OCI-LY3 (cell line): Measurements from ENCODE around the gene BANP.
"Not testable (repeated sequence)": the region's sequence is repeated elsewhere in the genome, so short reads cannot be mapped to it uniquely, and the experiment has no call there.

Experiments used
- H2AFZ ChIP-seq: fragments of 200-600, 300-600 bp; shearing (Covaris generic); 2 replicates; pipeline ENCODE4 v1.6.0; 2014; ENCODE audit warnings: antibody characterized with exemption, low read depth, low read length
- H3K27ac ChIP-seq: fragments of 200-600, 300-600 bp; sonication (generic); 2 replicates; pipeline ENCODE4 v1.5.1; 2014; ENCODE audit warnings: mild to moderate bottlenecking, low read length, moderate library complexity, mixed read lengths
- H3K27me3 ChIP-seq: fragments of 200-600, 300-600 bp; sonication (generic); 2 replicates; pipeline ENCODE4 v1.6.1; 2014; ENCODE audit warnings: low read depth, low read length, mixed read lengths
- H3K36me3 ChIP-seq: fragments of 200-600, 300-600 bp; sonication (generic); replicated peaks from 2 replicates; pipeline ENCODE3; 2014; ENCODE audit warnings: low read depth, low read length, mixed read lengths
- H3K4me1 ChIP-seq: fragments of 300-600, 200-600 bp; sonication (generic); 2 replicates; pipeline ENCODE4 v1.6.1; 2014; ENCODE audit warnings: low read length, mixed read lengths
- H3K4me2 ChIP-seq: fragments of 200-600, 300-600 bp; sonication (generic); 2 replicates; pipeline ENCODE4 v1.6.1; 2014; ENCODE audit warnings: low read length, mixed read lengths
- H3K4me3 ChIP-seq: fragments of 300-600, 200-600 bp; sonication (generic); 2 replicates; pipeline ENCODE4 v1.5.1; 2014; ENCODE audit warnings: antibody characterized with exemption, mild to moderate bottlenecking, low read length, moderate library complexity
- H3K79me2 ChIP-seq: fragments of 300-600, 200-600 bp; shearing (Covaris generic); 2 replicates; pipeline ENCODE4 v1.6.1; 2014; ENCODE audit warnings: mild to moderate bottlenecking, low read length, mixed read lengths
- H3K9ac ChIP-seq: fragments of 300-600, 200-600 bp; shearing (Covaris generic); 2 replicates; pipeline ENCODE4 v1.6.0; 2014; ENCODE audit warnings: mild to moderate bottlenecking, low read length, moderate library complexity
- H3K9me3 ChIP-seq: fragments of 200-600, 300-600 bp; shearing (Covaris generic); 2 replicates; pipeline ENCODE4 v1.6.1; 2014; ENCODE audit warnings: low read length, mixed read lengths; ENCODE audit not compliant: insufficient read depth
- H4K20me1 ChIP-seq: fragments of 200-600, 300-600 bp; sonication (generic); 2 replicates; pipeline ENCODE4 v1.6.1; 2016; ENCODE audit warnings: low read length, mixed read lengths; ENCODE audit not compliant: insufficient read depth
- CTCF ChIP-seq: fragments of 200-600, 300-600 bp; sonication (generic); IDR thresholded peaks from 2 replicates; pipeline ENCODE4 v1.5.1; 2014; ENCODE audit warnings: antibody characterized with exemption, low read length, low read depth
- EZH2phosphoT487 ChIP-seq: fragments of 200-600 bp; shearing (Covaris generic); IDR thresholded peaks from 2 replicates; pipeline ENCODE4 v1.6.1; 2018; ENCODE audit warnings: antibody characterized with exemption, mixed run types, low read depth

BANP gene

DNA sequence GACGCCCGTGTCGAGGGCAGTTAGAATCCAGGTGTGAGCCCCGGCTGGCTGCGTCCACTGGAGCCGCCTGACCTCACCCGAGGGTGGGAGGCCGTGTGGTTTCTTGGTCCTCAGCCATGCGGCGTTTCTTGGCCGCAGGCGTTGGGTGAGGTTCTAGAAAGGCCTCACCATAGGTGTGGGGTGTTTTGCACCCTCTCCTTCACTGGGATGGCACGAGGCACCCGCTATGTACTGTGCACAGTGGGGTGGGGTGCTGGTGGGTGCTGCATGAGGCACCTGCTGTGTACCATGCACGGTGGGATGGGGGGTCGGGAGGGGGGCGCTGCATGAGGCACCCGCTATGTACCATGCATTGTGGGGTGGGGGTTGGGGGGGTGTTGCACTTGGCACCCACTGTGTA, 169.6 kb downstream of the BANP start:
- no peak overlapping the region for H3K9ac ChIP-seq
- H4K20me1 ChIP-seq, result no peaks in the 10 kb centered on the region
- H3K27ac ChIP-seq, result no peak overlapping the region
- H3K79me2 ChIP-seq, result no peaks in the 10 kb centered on the region
- H3K4me2 ChIP-seq, result no peak overlapping the region
- no peaks in the 10 kb centered on the region for H3K27me3 ChIP-seq
- H3K4me1 ChIP-seq, result no peaks in the 10 kb centered on the region
- H3K4me3 ChIP-seq, result no peak overlapping the region
- TF ChIP-seq CTCF (no peak), EZH2phosphoT487 (no peak)
- no peaks in the 10 kb centered on the region for H3K36me3 ChIP-seq
- no peaks in the 10 kb centered on the region for H3K9me3 ChIP-seq
- H2AFZ ChIP-seq, result no peak overlapping the region

GRCh38 chr16:88121391-88121790, 170.2 kb downstream of the BANP start:
- H3K27ac ChIP-seq, H3K9ac ChIP-seq, H3K4me2 ChIP-seq, H4K20me1 ChIP-seq, H3K27me3 ChIP-seq, H3K4me1 ChIP-seq, H2AFZ ChIP-seq, H3K9me3 ChIP-seq, H3K4me3 ChIP-seq, H3K79me2 ChIP-seq, H3K36me3 ChIP-seq: not testable (repeated sequence)

- H2AFZ ChIP-seq, result no peak overlapping the region
- no peak overlapping the region for H3K4me2 ChIP-seq
- TF ChIP-seq EZH2phosphoT487 (no peak), CTCF (no peak)
- H3K9me3 ChIP-seq, result no peaks in the 10 kb centered on the region
- no peaks in the 10 kb centered on the region for H3K36me3 ChIP-seq
- H3K27ac ChIP-seq, result no peak overlapping the region
- H3K4me1 ChIP-seq, result no peaks in the 10 kb centered on the region
- H3K79me2 ChIP-seq, result no peaks in the 10 kb centered on the region
- H3K4me3 ChIP-seq, result no peak overlapping the region
- H3K27me3 ChIP-seq, result no peaks in the 10 kb centered on the region
- no peaks in the 10 kb centered on the region for H4K20me1 ChIP-seq
- no peak overlapping the region for H3K9ac ChIP-seq
These were observed 170.8 kb downstream of the BANP start for GRCh38 chr16:88121886-88122580.
